Measurements from ENCODE around the gene UGGT2. TPM values are rescaled to one million over a fixed set of nuclear protein-coding genes. Genes with fewer than 3 reads are reported as not detected.
A peak's percentile ranks its signal among the peaks of the same experiment; 100 is the strongest.

The UGGT2 gene
- polyA plus RNA-seq (2011; rRNA removed) = 19.8 and 27.9 TPM in 2 replicates
- polyA plus RNA-seq (2012; cell fraction: cytosol; rRNA removed) = 3.4 and 4.1 TPM in 2 replicates
- polyA plus RNA-seq (2012; cell fraction: nucleus; rRNA removed) = 4.8 and 6.0 TPM in 2 replicates
- polyA plus RNA-seq (2017; fragmentation: RNase III; extraction: RNeasy Plus Mini Kit Qiagen cat#74134 plus additional on column Dnase treatment) = 9.9 to 10.4 TPM (median 10.3 TPM) in 3 replicates
- 11.7 and 12.2 TPM in 2 replicates for polyA minus RNA-seq (2011; rRNA and poly(A)+ RNA removed)

- FAIRE-seq (no peak), ATAC-seq (peak; percentile 98 to 99), DNase-seq (ENCODE audit: low read depth in 1 of 2, low spot score in 1 of 2) (peak; percentile 91 to 92)
- peaks cover 6% of the 10 kb centered on the region; the same call in 2 of the 3 replicates for H3K4me1 ChIP-seq
- peak within 1 kb of the TSS; percentile 79 for H3K4me3 ChIP-seq
- H3K9me3 ChIP-seq = no peaks in the 10 kb centered on the region
- POLR2A ChIA-PET = interaction anchor here (0.6 to 1.7 kb wide), 8 partner anchors 9 to 965 kb away, joined by 3 to 6 read pairs (median 3); no protein-coding TSS in a partner anchor
- CTCF ChIA-PET = interaction anchor here (0.9 to 1.6 kb wide), 3 partner anchors 11 to 34 kb away, joined by 3 read pairs; no protein-coding TSS in a partner anchor
- H3K27ac ChIP-seq = peak within 1 kb of the TSS; percentile 78 to 99
- H3K4me2 ChIP-seq = peak within 1 kb of the TSS; percentile 73
- WGBS (ENCODE audit: missing lambda C conversion rate) = under 1% methylated on average over 26 of the region's 77 CpGs
- TF ChIP-seq FOSB (CRISPR knock-in tag; IDR thresholded peaks at IDR 0.05) = no peak
- TF ChIP-seq SREBF2 (IDR thresholded peaks at IDR 0.05) = no peak
- no peak for TF ChIP-seq ELK1 (IDR thresholded peaks at IDR 0.05; ENCODE audit: low read depth, low read length)
- peak in 1 of 2 experiments; percentile 54; a peak in 2 of 5 replicates for TF ChIP-seq JUN (IDR thresholded peaks at IDR 0.05)
- TF ChIP-seq BCL3 (IDR thresholded peaks at IDR 0.05) = 0 out of 3 replicates have a peak, but pooled peaks have one; percentile 52
- no peak for TF ChIP-seq MAZ (IDR thresholded peaks at IDR 0.05; ENCODE audit: borderline replicate concordance, low read depth, low read length)
- no peak for TF ChIP-seq KDM5A (IDR thresholded peaks at IDR 0.05)
- TF ChIP-seq ESRRA (IDR thresholded peaks at IDR 0.05; ENCODE audit: borderline replicate concordance, low read length) = no peak
- no peak for TF ChIP-seq POLR2AphosphoS2 (conservative IDR thresholded peaks at IDR 0.05; ENCODE audit: low read length)
- TF ChIP-seq NR3C1 (IDR thresholded peaks at IDR 0.05) = no peak
- TF ChIP-seq REST (IDR thresholded peaks at IDR 0.05) = no peak
- no peak for TF ChIP-seq MYC (IDR thresholded peaks at IDR 0.05; ENCODE audit: borderline replicate concordance, low read length)
- no peak for TF ChIP-seq HMGXB4 (CRISPR knock-in tag; IDR thresholded peaks at IDR 0.05; ENCODE audit: borderline replicate concordance)
- no peak for TF ChIP-seq HDAC2 (IDR thresholded peaks at IDR 0.05)
- TF ChIP-seq SMC3 (IDR thresholded peaks at IDR 0.05) = no peak
- no peak for TF ChIP-seq FOXS1 (CRISPR knock-in tag; IDR thresholded peaks at IDR 0.05)
- TF ChIP-seq USF2 (IDR thresholded peaks at IDR 0.05) = no peak
- TF ChIP-seq CTCF (IDR thresholded peaks at IDR 0.05) = no peak
- peak; percentile 92 for TF ChIP-seq E2F6 (IDR thresholded peaks at IDR 0.05; ENCODE audit: borderline replicate concordance, low read depth)
- TF ChIP-seq ZC3H11A (IDR thresholded peaks at IDR 0.05) = no peak
- peak; percentile 85 for TF ChIP-seq POLR2A (IDR thresholded peaks at IDR 0.05; ENCODE audit: low read length)
- no peak for TF ChIP-seq ZNF302 (CRISPR knock-in tag; IDR thresholded peaks at IDR 0.05)
- TF ChIP-seq ZFP36 (IDR thresholded peaks at IDR 0.05; ENCODE audit: borderline replicate concordance, partially characterized antibody) = no peak
- no peak for TF ChIP-seq TFCP2L1 (CRISPR knock-in tag; IDR thresholded peaks at IDR 0.05)
- peak; percentile 88 for TF ChIP-seq PHF8 (IDR thresholded peaks at IDR 0.05; ENCODE audit: borderline replicate concordance, low read depth)
- no peak for TF ChIP-seq RFX5 (IDR thresholded peaks at IDR 0.05)
- TF ChIP-seq CEBPB (IDR thresholded peaks at IDR 0.05) = no peak
- TF ChIP-seq MAFK (IDR thresholded peaks at IDR 0.05; ENCODE audit: partially characterized antibody) = no peak
Observed at GRCh38 chr13:96053003-96053703, at the start of gene UGGT2. UGGT2 (minus strand) TSS chr13:96053401; CDS start chr13:96053312, 89 bp downstream.

All from A549 (cell line).